OCI-LY3 (cell line): ENCODE measurements around the gene KIF3A.

ENCODE experiments used
- CTCF ChIP-seq: fragments of 200-600, 300-600 bp; sonication (generic); IDR thresholded peaks from 2 replicates; pipeline ENCODE4 v1.5.1; 2014; ENCODE audit warnings: antibody characterized with exemption, low read length, low read depth
- EZH2phosphoT487 ChIP-seq: fragments of 200-600 bp; shearing (Covaris generic); IDR thresholded peaks from 2 replicates; pipeline ENCODE4 v1.6.1; 2018; ENCODE audit warnings: antibody characterized with exemption, mixed run types, low read depth

- no peak for TF ChIP-seq CTCF
- no peak for TF ChIP-seq EZH2phosphoT487
Observed at GRCh38 chr5:132686193-132686592, 51.2 kb downstream of the KIF3A start.
